Natural killer cell (primary cell): ENCODE measurements around the gene NELL2. TPM values are rescaled to one million over a fixed set of nuclear protein-coding genes. Genes with fewer than 3 reads are reported as not detected.

Experiments used
- ATAC-seq, 3 donors: fragments of 150-1000 bp in 2 of 3; fragments of 200-7000 bp in 1 of 3; cut with Tn5 transposase; 1 replicate in 1 of 3; 2 replicates in 2 of 3; pipeline ENCODE4 v1.10.0; 2021; ENCODE audit warnings: mild to moderate bottlenecking in 2 of 3, moderate library complexity in 2 of 3
- DNase-seq, 2 donors: peaks; one replicate each; pipeline versions ENCODE4 v3.0.0 to v3.0.0-alpha.2; 2013 to 2021; ENCODE audit warnings: mixed read lengths in 1 of 2
- H3K27ac ChIP-seq: one replicate; pipeline ENCODE4 v1.5.1; 2013; ENCODE audit warnings: mild to moderate bottlenecking, low read length
- H3K27me3 ChIP-seq: one replicate; pipeline ENCODE4 v1.6.1; 2013; ENCODE audit warnings: low read length; ENCODE audit not compliant: control insufficient read depth, insufficient read depth
- H3K36me3 ChIP-seq: one replicate; pipeline ENCODE4 v1.6.1; 2013; ENCODE audit warnings: low read length; ENCODE audit not compliant: control insufficient read depth, insufficient read depth
- H3K4me1 ChIP-seq: one replicate; pipeline ENCODE4 v1.6.1; 2013; ENCODE audit warnings: low read length; ENCODE audit not compliant: control insufficient read depth, insufficient read depth
- H3K4me3 ChIP-seq: one replicate; pipeline ENCODE4 v1.5.1; 2013; ENCODE audit warnings: low read length
- H3K9me3 ChIP-seq: one replicate; pipeline ENCODE4 v1.6.1; 2013; ENCODE audit warnings: low read length; ENCODE audit not compliant: control insufficient read depth, insufficient read depth
- H3K27ac Mint-ChIP-seq, 2 donors: one replicate each; pipeline ENCODE4 v1.8.0; 2022; ENCODE audit warnings: mild to moderate bottlenecking in 2 of 2, mixed read lengths in 2 of 2, moderate library complexity in 1 of 2
- H3K27me3 Mint-ChIP-seq, 2 donors: one replicate each; pipeline ENCODE4 v1.8.0; 2022; ENCODE audit warnings: low read depth in 2 of 2, mixed read lengths in 2 of 2
- H3K36me3 Mint-ChIP-seq: one replicate; pipeline ENCODE4 v1.8.0; 2022; ENCODE audit warnings: mixed read lengths
- H3K4me1 Mint-ChIP-seq, 2 donors: one replicate each; pipeline ENCODE4 v1.8.0; 2022; ENCODE audit warnings: mixed read lengths in 2 of 2
- H3K4me3 Mint-ChIP-seq: one replicate; pipeline ENCODE4 v1.8.0; 2022; ENCODE audit warnings: mild to moderate bottlenecking, moderate library complexity, mixed read lengths
- H3K9me3 Mint-ChIP-seq, 2 donors: one replicate each; pipeline ENCODE4 v1.8.0; 2022; ENCODE audit warnings: mixed read lengths in 2 of 2
- CTCF ChIP-seq: fragments of 200-600 bp; IDR thresholded peaks from one replicate; pipeline ENCODE4 v1.8.0; 2022; ENCODE audit warnings: antibody characterized with exemption
- WGBS: methylation state at CpG from one replicate; pipeline ENCODE4 v1.1.7; 2013; ENCODE audit warnings: missing lambda C conversion rate; ENCODE audit not compliant: insufficient coverage; 5-methylcytosine and 5-hydroxymethylcytosine counted together
- intact Hi-C: fragments of 100-400 bp; cut with micrococcal nuclease; formaldehyde crosslinking; loops from one replicate; pipeline ENCODE4 v1.14.2; 2022
- total RNA-seq, 4 donors: library from RNA; stranded (reverse); fragments of 120-200 nt in 1 of 4; gene quantifications; one replicate each; pipeline versions ENCODE4 v1.2.3 to v1.2.4, GENCODE V29; 2013 to 2022

NELL2 gene
- total RNA-seq, 3 donors from 2014 or later (not counting 1 experiment from before 2014, with no cell fraction given) = 5.8 to 15.3 (median 14.0) TPM

DNA sequence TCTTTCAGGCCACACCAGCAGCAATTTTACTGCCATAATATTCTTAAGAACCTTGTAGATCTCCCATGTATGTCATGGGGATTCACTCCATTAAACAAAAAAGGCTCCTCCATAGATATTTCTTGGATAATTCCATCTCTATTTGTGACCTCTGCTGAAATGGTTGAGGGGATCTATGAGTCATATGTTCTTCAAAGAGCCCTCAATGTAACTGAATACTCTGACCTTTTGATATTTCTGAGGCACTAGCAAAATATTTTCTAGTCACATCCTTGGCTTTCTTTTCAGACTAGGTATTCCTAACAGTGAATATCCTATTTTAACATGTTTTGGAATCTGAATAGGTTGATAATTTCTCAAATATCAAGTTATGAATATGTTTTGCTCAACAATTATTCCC, 6.6 kb downstream of the NELL2 start:
- ATAC-seq (no peak), DNase-seq (no peak)
- Histone ChIP-seq H3K4me1 (no peaks in the 10 kb centered on the region), H3K9me3 (no peaks in the 10 kb centered on the region), H3K27me3 (peaks cover 24% of the 10 kb centered on the region), H3K36me3 (no peaks in the 10 kb centered on the region), H3K27ac (no peak overlapping the region), H3K4me3 (no peak overlapping the region)
- intact Hi-C loops = no loop called here
- Mint-ChIP-seq H3K36me3 (peaks cover 6% of the 10 kb centered on the region), H3K27ac (no peak overlapping the region), H3K4me1 (no peaks in the 10 kb centered on the region), H3K9me3 (peaks cover 2 to 7% of the 10 kb centered on the region in 2 donors), H3K27me3 (peaks cover 29 to 36% of the 10 kb centered on the region in 2 donors), H3K4me3 (no peak overlapping the region)
- no peak for TF ChIP-seq CTCF

DNA sequence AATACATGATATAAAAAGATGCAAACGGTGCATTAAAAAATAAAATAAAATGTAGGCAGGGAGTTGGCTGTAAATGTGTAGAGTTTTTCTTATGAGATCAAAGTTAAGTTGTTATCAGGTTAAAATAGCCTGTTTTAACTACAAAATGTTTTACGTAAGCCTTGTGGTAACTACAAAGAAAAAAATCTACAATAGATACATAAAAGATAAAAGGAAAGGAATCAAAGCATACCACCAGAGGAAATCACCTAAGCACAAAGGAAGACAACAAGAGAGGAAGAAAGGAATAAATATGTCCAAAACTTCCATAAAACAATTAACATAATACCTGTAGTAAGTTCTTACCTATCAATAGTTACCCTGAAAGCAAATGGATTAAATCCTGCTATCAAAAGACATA, 12.2 kb downstream of the NELL2 start:
- Mint-ChIP-seq H3K27ac (no peak overlapping the region), H3K4me3 (no peak overlapping the region), H3K36me3 (no peaks in the 10 kb centered on the region), H3K27me3 (peaks cover 0 to 2% of the 10 kb centered on the region in 2 donors), H3K9me3 (peaks cover 2 to 8% of the 10 kb centered on the region in 2 donors), H3K4me1 (no peaks in the 10 kb centered on the region)
- Histone ChIP-seq H3K36me3 (no peaks in the 10 kb centered on the region), H3K27ac (no peak overlapping the region), H3K4me1 (no peaks in the 10 kb centered on the region), H3K9me3 (no peaks in the 10 kb centered on the region), H3K4me3 (no peak overlapping the region), H3K27me3 (no peaks in the 10 kb centered on the region)
- ATAC-seq = no peak
- no peak for TF ChIP-seq CTCF
- WGBS = 25% methylated on average over 1 of the region's 2 CpGs
- intact Hi-C loops = no loop called here
- DNase-seq = peak in 1 of 2 donors; percentile 61

- WGBS = no CpG with 5 or more reads among the region's 1 CpG
- H3K27ac Mint-ChIP-seq = no peak overlapping the region
- peaks cover 5 to 14% of the 10 kb centered on the region in 2 donors for H3K27me3 Mint-ChIP-seq
- intact Hi-C loops = no loop called here
- peaks cover 2 to 3% of the 10 kb centered on the region in 2 donors for H3K9me3 Mint-ChIP-seq
- H3K4me1 ChIP-seq = no peaks in the 10 kb centered on the region
- no peak overlapping the region for H3K4me3 Mint-ChIP-seq
- H3K27ac ChIP-seq = no peak overlapping the region
- H3K36me3 ChIP-seq = no peaks in the 10 kb centered on the region
- no peak for TF ChIP-seq CTCF
- no peaks in the 10 kb centered on the region for H3K36me3 Mint-ChIP-seq
- DNase-seq = no peak
- ATAC-seq = no peak
- no peaks in the 10 kb centered on the region for H3K27me3 ChIP-seq
- no peaks in the 10 kb centered on the region for H3K4me1 Mint-ChIP-seq
- no peaks in the 10 kb centered on the region for H3K9me3 ChIP-seq
- H3K4me3 ChIP-seq = no peak overlapping the region
These were observed 16.0 kb downstream of the NELL2 start for GRCh38 chr12:44859998-44860689.
